SU-DHL-6 (cell line): ENCODE data around the gene SEMA4A.

ENCODE experiments used
- H2AFZ ChIP-seq: fragments of 200-600 bp; sonication (generic); 2 replicates; pipeline ENCODE4 v1.6.1; 2014; ENCODE audit warnings: low read depth, mild to moderate bottlenecking, moderate library complexity, mixed read lengths, antibody characterized with exemption, low read length; ENCODE audit not compliant: severe bottlenecking
- H3F3A ChIP-seq: fragments of 200-600 bp; shearing (Covaris generic); 2 replicates; pipeline ENCODE4 v1.6.0; 2016; ENCODE audit warnings: antibody characterized with exemption, mild to moderate bottlenecking; ENCODE audit not compliant: insufficient read depth
- H3K27ac ChIP-seq: fragments of 200-600 bp; sonication (generic); 2 replicates; pipeline ENCODE4 v1.5.1; 2016; ENCODE audit warnings: low read depth, mild to moderate bottlenecking, low read length, moderate library complexity, mixed read lengths
- H3K27me3 ChIP-seq: fragments of 200-600 bp; sonication (generic), shearing (Covaris generic); 2 replicates; pipeline ENCODE4 v1.6.0; 2014; ENCODE audit warnings: mild to moderate bottlenecking, low read length
- H3K36me3 ChIP-seq: fragments of 200-600 bp; sonication (generic); 2 replicates; pipeline ENCODE4 v1.6.1; 2014; ENCODE audit warnings: mild to moderate bottlenecking, low read length, mixed read lengths
- H3K4me2 ChIP-seq: fragments of 300-600, 200-600 bp; shearing (Covaris generic), sonication (generic); 2 replicates; pipeline ENCODE4 v1.6.0; 2014; ENCODE audit warnings: low read length, low read depth, mild to moderate bottlenecking; ENCODE audit not compliant: poor library complexity, severe bottlenecking
- H3K4me3 ChIP-seq: fragments of 200-600 bp; sonication (generic); 2 replicates; pipeline ENCODE4 v1.5.1; 2014; ENCODE audit warnings: antibody characterized with exemption, low read length, mild to moderate bottlenecking, mixed read lengths; ENCODE audit not compliant: insufficient read depth, poor library complexity, severe bottlenecking
- H3K79me2 ChIP-seq: fragments of 200-600 bp; sonication (generic); 2 replicates; pipeline ENCODE4 v1.6.1; 2014; ENCODE audit warnings: mild to moderate bottlenecking, low read length, moderate library complexity; ENCODE audit not compliant: insufficient read depth
- H3K9ac ChIP-seq: fragments of 200-600 bp; sonication (generic); 2 replicates; pipeline ENCODE4 v1.7.0; 2014; ENCODE audit warnings: mild to moderate bottlenecking, low read length
- H3K9me2 ChIP-seq: fragments of 200-600 bp; sonication (generic); replicated peaks from 2 replicates; pipeline ENCODE4 v1.6.1; 2014; ENCODE audit warnings: low read length; ENCODE audit not compliant: insufficient read depth
- H3K9me3 ChIP-seq: fragments of 200-600 bp; sonication (generic); 2 replicates; pipeline ENCODE4 v1.6.1; 2014; ENCODE audit warnings: low read length, mixed read lengths; ENCODE audit not compliant: insufficient read depth
- H4K20me1 ChIP-seq: fragments of 200-600 bp; sonication (generic); 2 replicates; pipeline ENCODE4 v1.6.1; 2014; ENCODE audit warnings: low read depth, mild to moderate bottlenecking, antibody characterized with exemption, low read length, moderate library complexity, mixed read lengths
- EZH2phosphoT487 ChIP-seq: fragments of 200-600 bp; sonication (generic), shearing (Covaris generic); conservative IDR thresholded peaks from 2 replicates; pipeline ENCODE4 v1.6.1; 2018; ENCODE audit warnings: mild to moderate bottlenecking, antibody characterized with exemption, low read length, moderate library complexity, mixed read lengths
- TF ChIP-seq, protein P1 (sequence below): fragments of 200-600 bp; sonication (generic); IDR thresholded peaks from one replicate; pipeline ENCODE4 v1.5.1; 2017; ENCODE audit warnings: antibody characterized with exemption, mild to moderate bottlenecking, low read length, moderate library complexity; ENCODE audit not compliant: insufficient read depth, poor library complexity, severe bottlenecking

SEMA4A gene

GRCh38 chr1:156113282-156113950 is 40.0 kb upstream of the SEMA4A start:
- H3K79me2 ChIP-seq: no peaks in the 10 kb centered on the region
- H3K4me3 ChIP-seq: no peak overlapping the region
- no peak overlapping the region for H2AFZ ChIP-seq
- no peak overlapping the region for H3K4me2 ChIP-seq
- H4K20me1 ChIP-seq: no peaks in the 10 kb centered on the region
- H3K36me3 ChIP-seq: no peaks in the 10 kb centered on the region
- H3K9me3 ChIP-seq: no peaks in the 10 kb centered on the region
- H3F3A ChIP-seq: no peaks in the 10 kb centered on the region
- H3K27me3 ChIP-seq: no peaks in the 10 kb centered on the region
- no peak overlapping the region for H3K27ac ChIP-seq
- H3K9me2 ChIP-seq: no peaks in the 10 kb centered on the region
- no peak for TF ChIP-seq EZH2phosphoT487
- TF ChIP-seq, protein P1, sequence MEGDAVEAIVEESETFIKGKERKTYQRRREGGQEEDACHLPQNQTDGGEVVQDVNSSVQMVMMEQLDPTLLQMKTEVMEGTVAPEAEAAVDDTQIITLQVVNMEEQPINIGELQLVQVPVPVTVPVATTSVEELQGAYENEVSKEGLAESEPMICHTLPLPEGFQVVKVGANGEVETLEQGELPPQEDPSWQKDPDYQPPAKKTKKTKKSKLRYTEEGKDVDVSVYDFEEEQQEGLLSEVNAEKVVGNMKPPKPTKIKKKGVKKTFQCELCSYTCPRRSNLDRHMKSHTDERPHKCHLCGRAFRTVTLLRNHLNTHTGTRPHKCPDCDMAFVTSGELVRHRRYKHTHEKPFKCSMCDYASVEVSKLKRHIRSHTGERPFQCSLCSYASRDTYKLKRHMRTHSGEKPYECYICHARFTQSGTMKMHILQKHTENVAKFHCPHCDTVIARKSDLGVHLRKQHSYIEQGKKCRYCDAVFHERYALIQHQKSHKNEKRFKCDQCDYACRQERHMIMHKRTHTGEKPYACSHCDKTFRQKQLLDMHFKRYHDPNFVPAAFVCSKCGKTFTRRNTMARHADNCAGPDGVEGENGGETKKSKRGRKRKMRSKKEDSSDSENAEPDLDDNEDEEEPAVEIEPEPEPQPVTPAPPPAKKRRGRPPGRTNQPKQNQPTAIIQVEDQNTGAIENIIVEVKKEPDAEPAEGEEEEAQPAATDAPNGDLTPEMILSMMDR: no peak
- no peak overlapping the region for H3K9ac ChIP-seq

GRCh38 chr1:156114101-156114918 is 39.1 kb upstream of the SEMA4A start, which contains the start of gene LMNA:
Gene LMNA, plus strand, starts transcription at chr1:156114711. Its CDS starts 208 bp downstream, at chr1:156114919.
- H4K20me1 ChIP-seq: no peaks in the 10 kb centered on the region
- H3K9me2 ChIP-seq: no peaks in the 10 kb centered on the region
- no peak within 1 kb of the TSS for H3K27ac ChIP-seq
- H3K4me2 ChIP-seq: peak within 1 kb of the TSS; percentile 54
- H3F3A ChIP-seq: no peaks in the 10 kb centered on the region
- H3K9ac ChIP-seq: peak within 1 kb of the TSS; percentile 24; the same call in 1 of the 2 replicates
- H2AFZ ChIP-seq: peak within 1 kb of the TSS; percentile 2
- H3K27me3 ChIP-seq: no peaks in the 10 kb centered on the region
- no peaks in the 10 kb centered on the region for H3K36me3 ChIP-seq
- TF ChIP-seq, protein P1: no peak
- TF ChIP-seq EZH2phosphoT487: no peak
- no peaks in the 10 kb centered on the region for H3K79me2 ChIP-seq
- H3K9me3 ChIP-seq: no peaks in the 10 kb centered on the region
- peak within 1 kb of the TSS; percentile 24 for H3K4me3 ChIP-seq

DNA sequence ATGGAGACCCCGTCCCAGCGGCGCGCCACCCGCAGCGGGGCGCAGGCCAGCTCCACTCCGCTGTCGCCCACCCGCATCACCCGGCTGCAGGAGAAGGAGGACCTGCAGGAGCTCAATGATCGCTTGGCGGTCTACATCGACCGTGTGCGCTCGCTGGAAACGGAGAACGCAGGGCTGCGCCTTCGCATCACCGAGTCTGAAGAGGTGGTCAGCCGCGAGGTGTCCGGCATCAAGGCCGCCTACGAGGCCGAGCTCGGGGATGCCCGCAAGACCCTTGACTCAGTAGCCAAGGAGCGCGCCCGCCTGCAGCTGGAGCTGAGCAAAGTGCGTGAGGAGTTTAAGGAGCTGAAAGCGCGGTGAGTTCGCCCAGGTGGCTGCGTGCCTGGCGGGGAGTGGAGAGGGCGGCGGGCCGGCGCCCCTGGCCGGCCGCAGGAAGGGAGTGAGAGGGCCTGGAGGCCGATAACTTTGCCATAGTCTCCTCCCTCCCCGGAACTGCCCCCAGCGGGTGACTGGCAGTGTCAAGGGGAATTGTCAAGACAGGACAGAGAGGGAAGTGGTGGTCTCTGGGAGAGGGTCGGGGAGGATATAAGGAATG is 38.4 kb upstream of the SEMA4A start:
- H3K9me2 ChIP-seq: no peaks in the 10 kb centered on the region
- peak overlapping the region; percentile 24; the same call in 1 of the 2 replicates for H3K9ac ChIP-seq
- peak; percentile 76; the same call in 1 of the 2 replicates for TF ChIP-seq EZH2phosphoT487
- TF ChIP-seq, protein P1: no peak
- H3K27ac ChIP-seq: no peak overlapping the region
- H2AFZ ChIP-seq: peak overlapping the region; percentile 2
- H3K9me3 ChIP-seq: no peaks in the 10 kb centered on the region
- no peaks in the 10 kb centered on the region for H4K20me1 ChIP-seq
- peak overlapping the region; percentile 24 for H3K4me3 ChIP-seq
- no peaks in the 10 kb centered on the region for H3K27me3 ChIP-seq
- no peaks in the 10 kb centered on the region for H3K79me2 ChIP-seq
- H3K36me3 ChIP-seq: no peaks in the 10 kb centered on the region
- peak overlapping the region; percentile 54 for H3K4me2 ChIP-seq
- H3F3A ChIP-seq: no peaks in the 10 kb centered on the region
